GM12874 (cell line): ENCODE measurements around the gene ANO3.

Experiments
- TF ChIP-seq, protein P1 (sequence below): IDR thresholded peaks from 2 replicates; pipeline ENCODE4 v1.5.1; 2011; ENCODE audit warnings: low read depth, mild to moderate bottlenecking, control low read depth, low read length, moderate library complexity; ENCODE audit not compliant: insufficient read depth

ANO3 gene

DNA sequence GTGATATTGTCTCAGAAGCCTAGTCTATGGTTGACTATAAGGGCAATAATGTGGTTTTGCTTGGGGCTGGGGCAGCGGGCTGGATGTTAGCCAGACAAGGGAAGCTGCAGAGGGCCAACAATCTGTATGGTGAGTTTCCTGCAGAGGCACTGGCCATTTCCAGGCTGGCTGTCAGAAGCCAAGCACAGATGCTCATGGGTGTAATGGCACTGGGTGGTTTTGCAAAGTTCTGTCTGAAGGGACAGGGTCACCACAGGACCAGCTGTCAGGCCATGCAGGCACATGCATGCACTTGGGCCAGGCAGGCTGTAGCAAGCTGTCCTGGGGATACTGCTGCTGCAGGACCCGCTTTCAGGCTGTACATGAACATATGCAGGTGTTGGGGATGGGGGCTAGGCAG, 281.8 kb downstream of the ANO3 start:
- TF ChIP-seq, protein P1, sequence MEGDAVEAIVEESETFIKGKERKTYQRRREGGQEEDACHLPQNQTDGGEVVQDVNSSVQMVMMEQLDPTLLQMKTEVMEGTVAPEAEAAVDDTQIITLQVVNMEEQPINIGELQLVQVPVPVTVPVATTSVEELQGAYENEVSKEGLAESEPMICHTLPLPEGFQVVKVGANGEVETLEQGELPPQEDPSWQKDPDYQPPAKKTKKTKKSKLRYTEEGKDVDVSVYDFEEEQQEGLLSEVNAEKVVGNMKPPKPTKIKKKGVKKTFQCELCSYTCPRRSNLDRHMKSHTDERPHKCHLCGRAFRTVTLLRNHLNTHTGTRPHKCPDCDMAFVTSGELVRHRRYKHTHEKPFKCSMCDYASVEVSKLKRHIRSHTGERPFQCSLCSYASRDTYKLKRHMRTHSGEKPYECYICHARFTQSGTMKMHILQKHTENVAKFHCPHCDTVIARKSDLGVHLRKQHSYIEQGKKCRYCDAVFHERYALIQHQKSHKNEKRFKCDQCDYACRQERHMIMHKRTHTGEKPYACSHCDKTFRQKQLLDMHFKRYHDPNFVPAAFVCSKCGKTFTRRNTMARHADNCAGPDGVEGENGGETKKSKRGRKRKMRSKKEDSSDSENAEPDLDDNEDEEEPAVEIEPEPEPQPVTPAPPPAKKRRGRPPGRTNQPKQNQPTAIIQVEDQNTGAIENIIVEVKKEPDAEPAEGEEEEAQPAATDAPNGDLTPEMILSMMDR: no peak

DNA sequence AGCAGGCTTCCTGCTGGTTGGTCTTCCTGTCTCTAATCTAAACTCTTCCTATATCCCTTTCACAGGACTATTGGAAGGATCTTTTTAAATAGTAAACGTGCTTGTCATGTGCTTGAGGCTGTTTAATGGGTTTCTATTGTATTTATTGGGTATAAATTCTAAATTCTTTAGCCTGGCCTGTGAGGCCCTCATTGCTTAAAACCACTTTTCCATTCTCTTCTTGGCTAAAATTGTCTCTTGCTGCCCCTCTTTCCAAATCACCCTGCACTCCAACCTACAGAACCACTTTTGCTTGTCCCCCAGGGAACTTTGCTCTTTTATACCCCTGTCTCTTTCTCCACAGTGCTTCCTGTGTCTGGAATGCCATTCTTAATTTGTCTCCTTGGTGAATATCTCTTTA, 286.5 kb downstream of the ANO3 start:
- TF ChIP-seq, protein P1: no peak

DNA sequence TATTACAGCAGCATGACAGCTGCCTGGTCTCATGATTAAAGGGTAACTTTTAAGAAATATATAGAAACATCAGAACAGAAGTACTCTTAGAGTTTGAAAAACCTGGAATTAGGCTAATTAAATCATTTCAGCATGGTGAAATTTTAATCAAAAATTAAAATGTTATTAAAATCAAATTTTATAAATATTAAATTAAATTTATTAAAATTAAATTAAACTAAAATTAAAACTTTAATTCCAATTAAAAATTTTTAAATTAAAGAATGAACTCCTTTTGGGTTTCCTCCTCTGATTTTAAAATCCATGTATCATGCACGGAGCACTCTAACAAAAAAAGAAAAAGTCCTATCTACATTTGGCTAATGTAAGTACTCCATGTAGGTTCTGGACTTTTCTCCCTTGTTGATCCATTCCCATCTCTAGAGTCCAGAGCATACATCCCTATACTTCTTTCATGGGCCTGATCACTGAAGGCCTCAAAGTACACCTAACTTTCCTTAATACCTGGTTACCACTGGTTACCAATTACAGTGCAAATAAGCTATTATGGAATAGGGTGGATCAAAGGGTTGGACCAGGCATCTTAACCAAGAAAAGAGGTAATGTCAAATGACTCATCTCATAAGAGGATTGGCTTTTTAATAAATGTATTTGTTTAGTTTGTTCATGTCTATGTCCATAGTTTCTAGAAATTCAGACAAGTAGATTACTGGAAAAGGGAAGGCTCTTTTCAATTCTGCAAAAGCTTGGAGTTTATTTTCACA, 288.5 kb downstream of the ANO3 start:
- TF ChIP-seq, protein P1: no peak

DNA sequence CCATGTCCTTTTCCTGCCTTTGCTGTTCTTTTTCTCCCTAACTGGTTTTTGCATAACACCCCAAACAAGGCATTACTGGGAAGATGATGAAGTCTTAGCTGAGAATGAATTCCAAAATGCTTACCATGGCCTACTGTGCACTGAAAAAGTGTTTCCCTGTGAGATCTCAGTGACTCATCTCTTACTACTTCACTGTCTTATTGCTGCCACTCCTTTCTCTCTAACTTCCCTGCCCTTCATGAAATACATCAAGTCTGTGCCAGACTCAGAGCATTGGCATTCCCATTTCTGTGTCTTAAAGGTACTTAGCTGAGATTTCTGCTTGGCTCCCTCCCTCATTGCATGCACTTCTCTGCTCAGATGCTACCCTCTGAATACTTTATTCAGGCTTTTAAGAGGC, 289.2 kb downstream of the ANO3 start:
- TF ChIP-seq, protein P1: no peak

DNA sequence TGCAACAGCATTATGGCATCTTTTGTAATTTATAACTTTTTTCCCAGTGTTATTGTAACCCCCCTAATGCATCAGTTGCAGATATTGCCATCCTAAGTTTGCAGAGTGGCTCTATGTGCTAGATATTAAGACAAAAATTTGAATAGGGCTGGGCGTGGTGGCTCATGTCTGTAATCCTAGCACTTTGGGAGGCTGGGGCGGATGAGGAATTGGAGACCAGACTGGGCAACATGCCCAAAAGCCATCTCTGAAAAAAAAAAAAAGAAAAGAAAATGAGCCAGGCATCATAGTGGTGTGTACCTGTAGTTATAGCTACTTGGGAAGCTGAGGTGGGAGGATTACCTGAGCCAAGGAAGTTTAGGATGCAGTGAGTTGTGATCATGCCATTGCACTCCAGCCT, 290.3 kb downstream of the ANO3 start:
- TF ChIP-seq, protein P1: no peak

DNA sequence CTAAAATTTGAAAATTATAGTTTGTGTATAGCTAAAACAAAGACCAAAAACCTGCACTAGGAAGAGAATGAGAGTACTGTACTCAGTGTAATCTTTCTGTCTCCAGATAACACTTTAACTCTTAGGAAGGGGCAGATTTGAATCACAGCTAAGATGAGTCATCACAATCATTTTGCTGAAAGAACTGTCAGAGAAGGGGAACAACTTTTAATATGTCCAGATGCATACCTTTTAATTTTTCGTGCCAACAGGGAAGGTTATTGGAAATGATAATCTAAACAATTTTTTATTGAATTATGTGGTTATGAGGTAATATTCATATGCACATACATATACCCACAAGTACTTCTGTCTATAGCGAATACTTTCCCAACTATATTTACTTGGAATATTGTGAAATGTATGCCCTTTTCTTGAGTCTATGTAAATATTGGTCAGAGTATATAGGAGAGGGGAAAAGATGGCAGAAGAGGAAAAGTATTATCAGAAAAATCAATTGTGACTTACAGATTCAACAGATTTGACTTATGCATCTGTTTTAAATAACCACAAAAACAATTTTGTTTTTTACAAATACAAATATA, 291.2 kb downstream of the ANO3 start:
- TF ChIP-seq, protein P1: no peak

DNA sequence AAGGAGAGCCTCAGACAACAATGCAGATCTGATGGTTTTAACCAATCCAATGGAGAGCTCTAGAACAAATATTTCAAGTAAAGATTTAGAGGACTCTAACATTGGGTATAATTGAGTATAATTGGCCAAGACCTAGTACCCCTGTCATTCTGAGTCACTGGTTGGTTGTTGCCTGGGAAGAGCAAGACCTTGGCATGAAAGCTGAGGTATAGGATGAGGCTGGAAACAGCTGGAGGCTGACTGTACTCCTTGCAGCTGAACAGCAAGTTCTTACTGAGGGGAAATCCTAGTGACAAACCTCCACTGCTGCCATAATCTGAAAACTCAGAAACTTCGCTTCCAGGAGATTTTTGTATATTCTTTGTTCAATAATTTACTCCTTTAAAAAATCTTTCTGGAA, 294.4 kb downstream of the ANO3 start:
- TF ChIP-seq, protein P1: no peak
